Stimulated activated CD8-positive, alpha-beta memory T cell treated with anti-CD3 and anti-CD28 coated beads, Interleukin-12 subunit alpha, Interleukin-12 subunit beta, amount 100 ng/mL, for 1 hour (primary cell): ENCODE measurements around the gene FRA10AC1.
"Not testable (repeated sequence)": the region's sequence is repeated elsewhere in the genome, so short reads cannot be mapped to it uniquely, and the experiment has no call there.

Experiments
- DNase-seq: peaks from one replicate; pipeline ENCODE4 v3.0.0-alpha.2; 2020; ENCODE audit warnings: low read depth

Gene FRA10AC1

DNA sequence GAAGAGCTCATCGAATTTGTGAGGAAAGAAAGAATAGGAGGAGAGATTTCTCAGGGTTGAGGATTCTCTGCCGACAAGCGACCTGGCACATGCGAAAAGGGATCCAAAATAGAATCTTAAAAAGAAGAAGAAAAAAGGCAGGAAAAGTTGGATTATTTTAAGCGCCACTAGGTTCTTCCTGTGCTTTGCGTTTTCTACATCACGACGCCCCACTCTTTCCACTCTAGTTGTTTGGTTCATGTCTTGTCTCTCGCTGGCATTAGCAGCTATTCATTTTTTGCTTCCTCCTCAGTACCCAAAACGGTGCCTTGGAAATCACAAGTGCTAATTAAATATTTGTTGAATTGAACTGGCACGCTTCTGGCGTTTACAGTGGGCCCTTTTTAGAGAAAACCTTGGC, 674 bp upstream of the FRA10AC1 start:
- no peak for DNase-seq

DNA sequence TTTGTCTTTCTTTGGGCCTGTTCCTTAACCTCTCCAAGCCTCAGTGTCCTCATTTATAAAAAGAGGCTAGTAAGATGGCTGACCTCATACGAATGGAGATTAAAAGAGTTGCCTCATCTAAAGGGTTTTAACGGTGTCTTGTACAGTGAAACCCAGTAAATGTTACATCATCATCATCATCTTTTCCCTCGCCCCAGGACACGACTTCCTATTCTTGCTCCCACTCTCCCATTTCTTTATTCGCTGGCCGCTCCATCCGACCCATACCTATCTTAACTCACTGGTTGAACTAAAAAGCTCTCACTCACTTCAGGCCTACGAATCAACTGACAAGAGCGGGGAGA, 554 bp downstream of the FRA10AC1 start:
- no peak for DNase-seq

DNA sequence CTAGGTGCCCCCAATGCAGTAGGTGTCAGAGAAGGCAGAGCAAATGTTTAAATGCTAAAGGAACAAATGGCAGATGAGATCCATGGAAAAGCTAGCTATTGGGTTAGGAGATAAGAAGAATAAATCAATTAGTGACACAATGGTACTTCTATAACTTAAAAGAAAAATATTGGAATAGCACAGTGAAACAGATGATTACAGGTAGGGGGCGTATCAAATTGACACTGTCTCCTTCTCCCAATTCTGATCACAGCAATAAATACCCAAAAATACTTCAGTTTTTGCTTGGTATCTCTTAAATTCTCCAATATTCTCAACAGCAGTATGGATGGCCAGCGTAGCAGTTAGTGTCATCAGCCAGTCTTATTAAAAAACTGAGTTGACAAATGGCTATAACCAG, 5.2 kb downstream of the FRA10AC1 start:
- DNase-seq = no peak

DNA sequence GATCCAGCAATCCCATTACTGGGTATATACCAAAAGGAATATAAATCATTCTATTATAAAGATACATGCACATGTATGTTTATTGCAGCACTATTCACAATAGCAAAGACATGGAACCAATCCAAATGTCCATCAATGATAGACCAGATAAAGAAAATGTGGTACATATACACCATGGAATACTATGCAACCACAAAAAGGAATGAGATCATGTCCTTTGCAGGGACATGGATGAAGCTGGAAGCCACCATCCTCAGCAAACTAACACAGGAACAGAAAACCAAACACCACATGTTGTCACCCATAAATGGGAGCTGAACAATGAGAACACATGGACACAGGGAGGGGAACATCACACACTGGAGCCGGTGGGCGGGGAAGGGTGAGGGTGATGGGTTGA, 5.8 kb downstream of the FRA10AC1 start:
- DNase-seq = not testable (repeated sequence)

GRCh38 chr10:93695740-93696139, 6.7 kb downstream of the FRA10AC1 start:
- no peak for DNase-seq

GRCh38 chr10:93687737-93688136, 14.7 kb downstream of the FRA10AC1 start:
- DNase-seq = no peak

DNA sequence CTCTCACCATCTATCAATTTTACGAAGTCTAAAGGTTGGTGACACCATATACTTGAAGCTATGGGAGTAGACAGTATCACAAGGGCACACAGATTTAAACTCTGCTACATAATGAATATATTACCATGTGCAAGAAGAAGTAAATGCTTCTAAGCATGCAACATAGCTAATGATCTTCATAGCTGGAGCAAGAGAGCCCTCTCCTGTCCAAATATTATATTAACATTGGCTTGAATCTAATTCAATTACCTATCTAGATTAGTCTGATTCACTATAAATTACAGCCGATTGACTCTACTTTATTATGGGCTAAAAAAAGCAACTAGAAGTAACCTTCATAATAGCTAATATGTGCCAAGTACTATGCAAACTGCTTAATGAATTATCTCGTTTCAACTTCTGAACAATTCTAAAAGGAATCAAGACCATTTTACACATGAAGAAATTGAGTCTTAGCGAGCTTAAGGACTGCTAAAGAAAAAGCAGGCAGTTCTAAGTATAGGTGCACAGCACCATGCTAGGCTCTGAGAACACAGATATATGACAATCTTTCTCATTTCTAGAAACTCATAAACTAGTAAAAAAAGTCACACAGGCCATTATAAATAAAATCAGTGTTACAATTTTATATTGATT, 21.9 kb downstream of the FRA10AC1 start:
- DNase-seq = no peak

- no peak for DNase-seq
Measured at GRCh38 chr10:93678805-93679587, 23.4 kb downstream of the FRA10AC1 start.

DNA sequence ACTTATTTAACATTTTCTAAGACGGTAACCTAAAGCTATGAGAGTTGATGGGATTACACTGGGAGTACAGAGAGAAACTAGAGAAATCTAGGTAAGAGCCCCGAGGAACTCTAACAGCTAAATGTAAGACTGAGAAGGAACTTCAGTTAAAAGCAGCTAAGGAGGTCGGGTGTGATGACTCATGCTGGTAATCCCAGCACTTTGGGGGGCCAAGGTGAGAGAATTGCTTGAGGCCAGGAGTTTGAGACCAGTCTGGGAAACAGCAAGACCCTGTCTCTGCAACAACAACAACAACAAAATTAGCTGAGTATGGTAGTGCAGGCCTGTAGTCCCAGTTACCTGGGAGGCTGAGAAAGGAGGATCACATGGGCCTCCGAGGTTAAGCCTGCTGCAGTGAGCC, 24.0 kb downstream of the FRA10AC1 start:
- DNase-seq = no peak

GRCh38 chr10:93673791-93674190, 28.6 kb downstream of the FRA10AC1 start:
- DNase-seq = no peak

DNA sequence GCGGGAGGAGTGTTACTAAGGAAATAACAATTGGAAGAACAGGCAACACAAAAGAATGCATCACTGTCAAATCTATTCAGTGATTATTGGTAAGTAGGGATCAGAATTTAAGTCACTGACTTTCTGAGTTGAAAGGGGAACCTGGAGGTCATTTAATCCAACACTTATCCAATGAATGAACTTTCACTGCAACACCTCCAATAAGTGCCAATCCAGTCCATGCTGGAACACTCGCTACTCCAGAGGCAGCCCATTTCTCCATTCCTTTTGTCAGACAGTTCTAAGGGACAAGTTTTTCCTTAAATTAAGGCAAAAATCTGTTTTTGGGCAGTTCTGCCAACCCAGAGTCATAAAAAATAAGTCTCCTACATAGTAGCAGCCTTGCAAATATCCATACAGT, 29.5 kb downstream of the FRA10AC1 start:
- no peak for DNase-seq

DNA sequence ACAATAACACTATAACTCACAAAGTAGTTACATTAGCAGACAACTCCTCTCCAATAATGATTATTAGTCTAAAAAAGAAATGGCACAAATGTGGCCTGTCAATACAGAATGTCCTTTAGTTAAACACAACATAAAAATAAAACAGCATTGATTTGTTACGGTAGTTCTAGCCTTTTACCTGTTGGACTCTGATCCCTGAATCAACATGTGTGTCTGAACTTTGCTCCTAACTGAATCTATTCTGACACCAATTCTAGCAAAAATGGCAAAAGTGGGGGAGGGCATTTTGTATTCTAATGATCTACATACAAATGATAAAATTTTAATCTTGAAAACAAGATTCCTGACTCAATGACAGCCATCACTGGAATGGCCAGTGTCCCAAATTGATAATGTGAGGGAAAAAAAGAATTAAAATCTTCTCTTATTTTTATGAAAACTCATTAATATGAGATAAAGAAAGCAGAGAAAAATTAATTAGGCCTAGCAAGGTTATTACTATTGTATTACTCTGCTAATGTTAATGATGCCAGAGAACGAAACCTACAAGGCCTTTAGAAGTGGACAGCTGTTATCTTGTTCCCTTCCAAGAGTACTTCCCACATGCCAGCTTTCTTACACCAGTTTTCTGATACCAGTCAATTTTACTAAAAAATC, 30.2 kb downstream of the FRA10AC1 start:
- no peak for DNase-seq

DNA sequence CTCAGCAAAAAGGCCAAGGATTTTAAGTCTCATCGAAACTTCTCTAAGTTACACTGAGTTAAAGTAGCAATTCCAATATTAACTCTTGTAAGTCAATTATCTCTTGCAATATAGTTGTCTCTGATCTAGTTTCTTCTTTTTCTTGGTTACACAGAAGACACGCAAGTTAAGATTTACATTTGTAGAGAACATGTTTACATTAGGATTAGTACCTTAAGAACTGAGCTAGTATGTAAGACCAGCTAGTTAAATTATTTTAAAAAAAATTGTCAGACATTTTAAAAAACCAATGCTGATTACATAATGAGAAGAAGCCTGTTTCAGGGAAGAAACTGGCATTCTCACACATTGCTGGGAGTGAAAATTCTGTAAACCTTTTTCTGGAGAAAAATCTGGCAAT, 31.4 kb downstream of the FRA10AC1 start:
- DNase-seq = no peak

- DNase-seq = no peak
Measured at GRCh38 chr10:93670372-93670771, 32.0 kb downstream of the FRA10AC1 start.

DNA sequence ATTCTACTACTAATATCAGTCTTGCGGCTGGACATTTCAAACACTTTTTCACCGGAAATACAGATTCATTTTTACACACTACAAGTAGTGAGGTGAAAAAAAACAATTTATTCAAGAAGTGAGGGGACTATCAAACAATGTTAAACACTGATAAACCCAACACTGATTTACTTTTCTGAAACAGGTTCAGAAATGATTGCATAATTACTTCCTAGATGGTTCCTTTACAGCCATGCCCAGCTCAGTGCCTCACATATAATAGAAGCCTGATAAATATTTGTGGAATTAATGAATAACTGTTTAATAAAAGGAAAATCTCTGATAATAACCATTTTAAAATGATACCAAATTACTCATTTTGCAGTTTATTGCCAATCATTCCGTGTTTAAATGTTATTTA, 34.6 kb downstream of the FRA10AC1 start:
- no peak for DNase-seq

DNA sequence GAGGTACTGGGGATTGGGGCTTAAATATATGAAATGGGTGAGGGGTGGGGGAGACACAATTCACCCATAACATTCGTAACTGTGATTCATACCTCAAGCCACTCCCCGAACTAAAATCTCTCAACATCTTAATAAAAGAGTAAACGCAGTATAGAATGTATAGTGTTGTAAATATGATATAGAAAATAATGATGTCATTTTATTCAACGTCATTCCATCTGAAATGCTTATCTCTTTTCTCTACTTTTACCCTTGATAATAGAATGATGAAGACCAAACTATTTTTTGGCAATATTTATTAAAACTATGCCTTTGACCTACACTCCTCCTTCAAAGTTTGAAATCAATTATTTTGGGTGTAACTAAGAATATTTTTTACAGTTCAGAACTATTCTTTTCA, 36.4 kb downstream of the FRA10AC1 start:
- DNase-seq = no peak

GRCh38 chr10:93657757-93658156, 44.6 kb downstream of the FRA10AC1 start:
- DNase-seq = no peak

GRCh38 chr10:93656155-93656554, 46.2 kb downstream of the FRA10AC1 start:
- DNase-seq = no peak

GRCh38 chr10:93654201-93654600, 48.2 kb downstream of the FRA10AC1 start:
- DNase-seq = no peak

DNA sequence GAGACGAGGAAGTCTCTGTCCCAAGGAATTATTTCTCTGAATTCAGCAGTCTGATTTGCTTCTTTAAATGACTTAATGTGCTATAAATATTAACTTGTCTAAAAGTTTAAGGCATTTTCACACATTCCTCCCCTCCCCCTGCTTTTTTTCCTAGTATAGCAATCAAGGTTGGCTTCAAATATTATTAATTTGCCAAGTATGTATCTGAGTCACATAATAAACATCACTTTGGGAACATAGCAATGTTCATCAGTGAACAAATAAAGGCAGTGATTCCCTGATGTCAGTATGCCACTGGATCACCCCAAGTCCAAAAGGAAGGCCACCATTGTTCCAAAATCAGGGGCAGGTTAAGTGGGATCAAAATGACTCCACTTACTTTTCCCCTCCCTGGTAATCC, 49.5 kb downstream of the FRA10AC1 start:
- DNase-seq = no peak

- DNase-seq = no peak
Measured at GRCh38 chr10:93639791-93640190, 62.6 kb downstream of the FRA10AC1 start.

GRCh38 chr10:93630625-93631557, 71.5 kb downstream of the FRA10AC1 start:
- no peak for DNase-seq
